Stomach (tissue), 9 donors: ENCODE data around the gene PPDPF. TPM values are rescaled to one million over a fixed set of nuclear protein-coding genes. Genes with fewer than 3 reads are reported as not detected.

Source experiments
- DNase-seq, 2 donors: peaks; one replicate each; pipeline versions ENCODE4 v3.0.0 to v3.0.0-alpha.2; 2013 to 2019
- H3K27ac ChIP-seq, 5 donors: fragments of 200-600 bp in 4 of 5; sonication (generic) in 4 of 5; one replicate each; pipeline ENCODE4 v1.5.1; 2013 to 2019; ENCODE audit warnings: mild to moderate bottlenecking in 1 of 5, moderate library complexity in 1 of 5
- H3K27me3 ChIP-seq, 3 donors: fragments of 200-600 bp; sonication (generic); one replicate each; pipeline ENCODE4 v1.5.1; 2017 to 2019; ENCODE audit warnings: mixed run types in 1 of 3
- H3K36me3 ChIP-seq, 4 donors: fragments of 200-600 bp; sonication (generic); 1 replicate in 3 of 4; 2 replicates in 1 of 4; pipeline ENCODE4 v1.5.1; 2016 to 2019
- H3K4me1 ChIP-seq, 4 donors: fragments of 200-600 bp; sonication (generic); one replicate each; pipeline ENCODE4 v1.5.1; 2016 to 2019
- H3K4me3 ChIP-seq, 4 donors: fragments of 200-600 bp; sonication (generic) in 3 of 4; one replicate each; pipeline ENCODE4 v1.5.1; 2016 to 2019; ENCODE audit warnings: mild to moderate bottlenecking in 1 of 4
- H3K9me3 ChIP-seq, 4 donors: fragments of 200-600 bp; sonication (generic); one replicate each; pipeline ENCODE4 v1.5.1; 2016 to 2019
- CTCF ChIP-seq, 7 experiments: fragments of 450-650 bp in 4 of 7; fragments of 200-600 bp in 3 of 7; sonication (generic) in 3 of 7; IDR thresholded peaks; one replicate each; pipeline ENCODE4 v1.5.1; 2016 to 2019; ENCODE audit warnings: antibody characterized with exemption in 7 of 7, control low read depth in 2 of 7, mild to moderate bottlenecking in 1 of 7
- EP300 ChIP-seq: sonication (generic); formaldehyde crosslinking; IDR thresholded peaks from one replicate; pipeline ENCODE4 v1.6.1; 2017; ENCODE audit warnings: antibody characterized with exemption
- POLR2A ChIP-seq, 4 donors: fragments of 450-650 bp; IDR thresholded peaks; one replicate each; pipeline ENCODE4 v1.6.1; 2016; ENCODE audit warnings: antibody characterized with exemption in 4 of 4, control low read depth in 2 of 4, mild to moderate bottlenecking in 1 of 4, moderate library complexity in 1 of 4
- POLR2AphosphoS5 ChIP-seq, 3 donors: sonication (generic); formaldehyde crosslinking; IDR thresholded peaks; one replicate each; pipeline ENCODE4 v1.6.1; 2016; ENCODE audit warnings: antibody characterized with exemption in 3 of 3
- WGBS, 5 donors: extraction: QIAGEN DNeasy Blood & Tissue Kit in 3 of 5; methylation state at CpG; one replicate each; pipeline versions ENCODE4 v1.1.5 to v1.1.7; 2013 to 2018; 5-methylcytosine and 5-hydroxymethylcytosine counted together
- intact Hi-C: fragments of 100-400 bp; cut with DNase I; formaldehyde crosslinking; loops from one replicate; pipeline ENCODE4 v1.15.1; 2023; ENCODE audit warnings: low total_unique reads
- polyA plus RNA-seq, 3 donors: library from polyadenylated mRNA; stranded (reverse); fragments of 200-250 nt; gene quantifications; one replicate each; pipeline ENCODE4 v1.2.3, GENCODE V29; 2013
- total RNA-seq, 5 donors: library from RNA; depleted of rRNA; stranded (reverse); fragments of >200 nt; gene quantifications; one replicate each; pipeline versions ENCODE4 v1.1.0 to v1.2.3, GENCODE V29; 2014 to 2016
- donor health status: healthy with polysubstance abuse.
- donor health status: Bipolar disorder and iron deficiency.
- donor health status: healthy.

The PPDPF gene
- total and polyA plus RNA-seq, 8 donors: 1.8 to 756 (median 195) TPM

- intact Hi-C loops: no loop called here
- peaks cover 26 to 43% (median 41%) of the 10 kb centered on the region in 4 donors for H3K4me1 ChIP-seq
- no peak overlapping the region for H3K27ac ChIP-seq
Observed at GRCh38 chr20:63500151-63500901, 20.2 kb upstream of the PPDPF start.

GRCh38 chr20:63500902-63501817 is 19.4 kb upstream of the PPDPF start:
- H3K4me1 ChIP-seq: peaks cover 23 to 38% (median 35%) of the 10 kb centered on the region in 4 donors
- WGBS, 5 donors: 82 to 91% (median 83%) methylated on average over 25 to 27 of the region's 27 CpGs
- TF ChIP-seq POLR2AphosphoS5 (IDR thresholded peaks at IDR 0.05) (no peak), POLR2A (IDR thresholded peaks at IDR 0.05) (no peak), CTCF (IDR thresholded peaks at IDR 0.05) (no peak), EP300 (no peak)
- H3K4me3 ChIP-seq: no peak overlapping the region
- H3K36me3 ChIP-seq: no peaks in the 10 kb centered on the region
- no peak overlapping the region for H3K27ac ChIP-seq
- no peak for DNase-seq
- peaks cover 3 to 23% (median 19%) of the 10 kb centered on the region in 4 donors for H3K9me3 ChIP-seq
- H3K27me3 ChIP-seq: peaks cover 11 to 91% (median 65%) of the 10 kb centered on the region in 3 donors
- intact Hi-C loops: no loop called here

More at GRCh38 chr20:63500151-63500901, 20.2 kb upstream of the PPDPF start:
- peaks cover 11 to 93% (median 64%) of the 10 kb centered on the region in 3 donors for H3K27me3 ChIP-seq
- TF ChIP-seq EP300: no peak
- no peak for TF ChIP-seq POLR2A (IDR thresholded peaks at IDR 0.05)
- TF ChIP-seq POLR2AphosphoS5 (IDR thresholded peaks at IDR 0.05): no peak
- TF ChIP-seq CTCF (IDR thresholded peaks at IDR 0.05): no peak
- H3K36me3 ChIP-seq: no peaks in the 10 kb centered on the region
- WGBS, 5 donors: 69 to 86% (median 79%) methylated on average over 11 to 24 of the region's 24 CpGs
- H3K4me3 ChIP-seq: no peak overlapping the region
- no peak for DNase-seq
- H3K9me3 ChIP-seq: peaks cover 3 to 15% (median 11%) of the 10 kb centered on the region in 4 donors

GRCh38 chr20:63501818-63502670 is 18.5 kb upstream of the PPDPF start:
- peak in 1 of 2 donors; percentile 79 for DNase-seq

More at GRCh38 chr20:63501818-63502670, 18.5 kb upstream of the PPDPF start:
- Histone ChIP-seq H3K27ac (no peak overlapping the region), H3K4me3 (no peak overlapping the region), H3K4me1 (peaks cover 18 to 29% (median 27%) of the 10 kb centered on the region in 4 donors), H3K9me3 (peaks cover 3 to 23% (median 20%) of the 10 kb centered on the region in 4 donors), H3K27me3 (peaks cover 11 to 89% (median 64%) of the 10 kb centered on the region in 3 donors), H3K36me3 (no peaks in the 10 kb centered on the region)
- TF ChIP-seq POLR2AphosphoS5 (IDR thresholded peaks at IDR 0.05): no peak
- no peak for TF ChIP-seq POLR2A (IDR thresholded peaks at IDR 0.05)
- no peak for TF ChIP-seq CTCF (IDR thresholded peaks at IDR 0.05)
- no peak for TF ChIP-seq EP300
- intact Hi-C loops: no loop called here
- 0 to 25% (median 23%) methylated on average over 3 to 26 of the region's 26 CpGs for WGBS, 5 donors
